ENCODE results near the gene AP1S1.
"Not testable (repeated sequence)": the region's sequence is repeated elsewhere in the genome, so short reads cannot be mapped to it uniquely, and the experiment has no call there.

AP1S1 gene

GRCh38 chr7:101195884-101196283 lies 41.6 kb downstream of the AP1S1 start:
- DNase-seq (ENCODE audit: low read depth): no peak
- no peak for TF ChIP-seq CTCF (conservative IDR thresholded peaks at IDR 0.05; ENCODE audit: low read depth, low read length)
- no peak overlapping the region for H3K4me3 ChIP-seq (ENCODE audit: low read depth, low read length)

DNA sequence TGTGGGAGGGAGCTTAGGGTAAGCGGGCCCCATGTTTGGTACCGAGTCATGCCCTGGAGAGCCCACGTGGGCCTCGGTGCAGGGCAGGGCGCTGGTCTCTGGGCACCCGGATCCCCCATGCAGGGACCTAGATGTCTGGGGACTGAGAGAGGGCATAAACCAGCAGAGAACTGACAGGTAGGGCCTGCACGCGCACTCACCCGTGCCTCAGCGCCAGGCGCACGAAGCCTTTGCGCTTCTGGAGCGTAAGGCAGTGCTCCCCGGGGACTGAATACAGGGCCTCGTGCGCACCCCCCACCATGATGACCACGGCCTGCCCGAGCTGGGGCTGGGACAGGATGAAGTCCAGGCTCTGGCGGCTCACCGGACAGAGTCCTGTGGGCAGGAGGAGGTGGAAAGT lies 43.7 kb downstream of the AP1S1 start:
- H3K4me3 ChIP-seq (ENCODE audit: low read depth, low read length): no peak overlapping the region
- no peak for DNase-seq (ENCODE audit: low read depth)
- no peak for TF ChIP-seq CTCF (conservative IDR thresholded peaks at IDR 0.05; ENCODE audit: low read depth, low read length)

GRCh38 chr7:101198476-101198875 lies 44.2 kb downstream of the AP1S1 start:
- no peak for TF ChIP-seq CTCF (conservative IDR thresholded peaks at IDR 0.05; ENCODE audit: low read depth, low read length)
- no peak for DNase-seq (ENCODE audit: low read depth)
- H3K4me3 ChIP-seq (ENCODE audit: low read depth, low read length): no peak overlapping the region

DNA sequence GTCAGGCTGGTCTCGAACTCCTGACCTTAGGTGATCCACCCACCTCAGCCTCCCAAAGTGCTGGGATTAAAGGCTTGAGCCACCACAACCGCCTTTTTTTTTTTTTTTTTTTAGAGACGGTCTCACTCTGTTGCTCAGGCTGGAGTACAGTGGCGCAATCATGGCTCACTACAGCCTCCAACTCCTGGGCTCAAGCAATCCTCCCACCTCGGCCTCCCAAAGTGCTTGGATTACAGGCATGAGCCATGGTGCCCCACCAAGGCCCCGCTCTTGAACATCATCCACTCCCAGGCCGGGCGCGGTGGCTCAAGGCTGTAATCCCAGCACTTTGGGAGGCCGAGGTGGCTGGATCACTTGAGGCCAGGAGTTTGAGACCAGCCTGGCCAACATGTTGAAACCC lies 45.2 kb downstream of the AP1S1 start:
- not testable (repeated sequence) for DNase-seq (ENCODE audit: low read depth); H3K4me3 ChIP-seq (ENCODE audit: low read depth, low read length)

GRCh38 chr7:101200504-101200861 lies 46.2 kb downstream of the AP1S1 start:
- no peak overlapping the region for H3K4me3 ChIP-seq (ENCODE audit: low read depth, low read length)
- no peak for TF ChIP-seq CTCF (conservative IDR thresholded peaks at IDR 0.05; ENCODE audit: low read depth, low read length)
- DNase-seq (ENCODE audit: low read depth): no peak

DNA sequence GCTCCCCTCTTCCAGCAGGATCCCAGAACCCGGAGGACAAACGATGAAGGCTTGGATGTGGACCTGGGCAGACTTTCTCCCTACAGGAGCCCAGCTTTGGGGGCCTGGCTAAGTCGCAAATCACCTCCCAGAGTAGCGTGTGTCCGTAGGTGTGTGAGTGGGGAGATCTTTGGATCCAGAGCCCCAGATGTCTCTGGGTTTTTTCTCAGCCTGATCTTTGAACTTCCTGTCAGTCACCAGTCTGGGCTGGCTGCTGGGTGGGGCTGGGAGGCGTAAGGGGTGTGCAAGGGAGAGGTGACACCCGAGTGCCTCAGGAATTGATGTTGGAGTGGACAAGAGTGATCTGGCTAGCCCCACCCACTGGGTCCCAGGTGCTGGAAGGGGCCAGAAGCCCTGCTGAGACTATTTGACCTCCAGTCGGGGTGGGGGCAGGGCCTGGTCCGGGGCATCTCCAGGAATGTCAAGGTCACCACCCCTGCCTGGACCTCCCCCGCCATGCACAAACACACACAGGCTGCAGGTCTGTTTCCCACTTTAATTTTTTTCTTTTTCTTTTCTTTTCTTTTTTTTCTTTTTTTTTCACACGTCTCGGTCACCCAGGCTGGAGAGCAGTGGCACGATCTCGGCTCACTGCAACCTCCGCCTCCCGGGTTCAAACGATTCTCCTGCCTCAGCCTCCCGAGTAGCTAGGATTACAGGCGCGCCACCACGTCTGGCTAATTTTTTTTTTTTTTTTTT lies 46.8 kb downstream of the AP1S1 start, which contains the start of gene MOGAT3:
MOGAT3 (minus strand) TSS at position 175 of the 738 bp plus-strand sequence. CDS start 182 bp downstream, outside the sequence.
- H3K4me3 ChIP-seq (ENCODE audit: low read depth, low read length): peak within 1 kb of the TSS; percentile 14
- DNase-seq (ENCODE audit: low read depth): no peak
- TF ChIP-seq CTCF (conservative IDR thresholded peaks at IDR 0.05; ENCODE audit: low read depth, low read length): no peak

GRCh38 chr7:101201695-101202602 lies 47.7 kb downstream of the AP1S1 start:
- no peak for DNase-seq (ENCODE audit: low read depth)
- no peak for TF ChIP-seq CTCF (conservative IDR thresholded peaks at IDR 0.05; ENCODE audit: low read depth, low read length)
- peak overlapping the region; percentile 14 for H3K4me3 ChIP-seq (ENCODE audit: low read depth, low read length)
